ENCODE data around the gene ATP4B.
A peak's percentile ranks its signal among the peaks of the same experiment; 100 is the strongest.

Gene ATP4B

GRCh38 chr13:113655346-113656002, 2.5 kb downstream of the ATP4B start:
- no peak overlapping the region for H2AFZ ChIP-seq (ENCODE audit: low read depth, low read length)
- no peak overlapping the region for H2BK5ac ChIP-seq (ENCODE audit: low read depth, low read length, poor library complexity, severe bottlenecking)
- no peak overlapping the region for H3K14ac ChIP-seq (ENCODE audit: low read length in 2 of 2)
- no peak overlapping the region for H2AK5ac ChIP-seq (ENCODE audit: low read length, severe bottlenecking)
- DNase-seq, result no peak
- H3K23ac ChIP-seq (ENCODE audit: low read length in 2 of 2), result no peak overlapping the region
- peaks cover 41% of the 10 kb centered on the region for H3K4me1 ChIP-seq (ENCODE audit: control insufficient read depth, insufficient read depth, low read depth, low read length)
- no peak overlapping the region for H3K4ac ChIP-seq (ENCODE audit: low read depth in 1 of 2, low read length in 2 of 2)
- no peak overlapping the region for H3K4me3 ChIP-seq (ENCODE audit: insufficient read depth in 1 of 2, low read depth in 1 of 2, low read length in 2 of 2)
- peaks cover 10% of the 10 kb centered on the region for H3K9me3 ChIP-seq (ENCODE audit: control insufficient read depth, low read length)
- no peak overlapping the region for H2BK15ac ChIP-seq (ENCODE audit: low read depth, poor library complexity, severe bottlenecking)
- no peaks in the 10 kb centered on the region for H3K36me3 ChIP-seq (ENCODE audit: control insufficient read depth in 1 of 2, insufficient read depth in 2 of 2, low read depth in 1 of 2, low read length in 2 of 2)
- H3K18ac ChIP-seq (ENCODE audit: low read depth in 1 of 2, low read length in 2 of 2), result no peak overlapping the region
- H3K27ac ChIP-seq (ENCODE audit: low read length, poor library complexity, severe bottlenecking), result no peak overlapping the region
- H4K91ac ChIP-seq (ENCODE audit: low read length), result no peak overlapping the region
- no peak overlapping the region for H4K8ac ChIP-seq (ENCODE audit: low read length)
- 89% methylated on average over 15 of the region's 15 CpGs for WGBS
- H2BK12ac ChIP-seq (ENCODE audit: low read length in 2 of 2), result no peak overlapping the region
- H2BK120ac ChIP-seq (ENCODE audit: low read depth, low read length), result no peak overlapping the region
- no peak overlapping the region for H3K9ac ChIP-seq (ENCODE audit: low read length)
- no peak overlapping the region for H3K4me2 ChIP-seq (ENCODE audit: low read length, poor library complexity, severe bottlenecking)
- H3K79me1 ChIP-seq (replicated peaks; ENCODE audit: low read length, poor library complexity, severe bottlenecking), result peaks cover 4% of the 10 kb centered on the region
- peaks cover 0 to 43% of the 10 kb centered on the region in 2 experiments for H3K27me3 ChIP-seq (ENCODE audit: control insufficient read depth in 1 of 2, insufficient read depth in 1 of 2, low read length in 2 of 2)

- H2AFZ ChIP-seq (ENCODE audit: low read depth, low read length), result no peak overlapping the region
- WGBS, result 92% methylated on average over 39 of the region's 39 CpGs
These were observed 3.2 kb downstream of the ATP4B start for GRCh38 chr13:113654591-113655345.

GRCh38 chr13:113654175-113654560, 3.8 kb downstream of the ATP4B start:
- H2BK5ac ChIP-seq (ENCODE audit: low read depth, low read length, poor library complexity, severe bottlenecking), result no peak overlapping the region
- no peak overlapping the region for H2BK120ac ChIP-seq (ENCODE audit: low read depth, low read length)
- H3K27ac ChIP-seq (ENCODE audit: low read length, poor library complexity, severe bottlenecking), result peak overlapping the region; percentile 53
- peaks cover 0 to 2% of the 10 kb centered on the region in 2 experiments for H3K36me3 ChIP-seq (ENCODE audit: control insufficient read depth in 1 of 2, insufficient read depth in 2 of 2, low read depth in 1 of 2, low read length in 2 of 2)
- no peak overlapping the region for H3K23ac ChIP-seq (ENCODE audit: low read length in 2 of 2)
- no peak overlapping the region for H3K18ac ChIP-seq (ENCODE audit: low read depth in 1 of 2, low read length in 2 of 2)
- peaks cover 41% of the 10 kb centered on the region for H3K4me1 ChIP-seq (ENCODE audit: control insufficient read depth, insufficient read depth, low read depth, low read length)
- WGBS, result 84% methylated on average over 7 of the region's 9 CpGs
- no peak overlapping the region for H2BK15ac ChIP-seq (ENCODE audit: low read depth, poor library complexity, severe bottlenecking)
- H2AFZ ChIP-seq (ENCODE audit: low read depth, low read length), result no peak overlapping the region
- peaks cover 4% of the 10 kb centered on the region for H3K79me1 ChIP-seq (replicated peaks; ENCODE audit: low read length, poor library complexity, severe bottlenecking)
- H3K9ac ChIP-seq (ENCODE audit: low read length), result no peak overlapping the region
- H3K4ac ChIP-seq (ENCODE audit: low read depth in 1 of 2, low read length in 2 of 2), result no peak overlapping the region
- no peak overlapping the region for H4K8ac ChIP-seq (ENCODE audit: low read length)
- H2BK12ac ChIP-seq (ENCODE audit: low read length in 2 of 2), result no peak overlapping the region
- no peak overlapping the region for H3K4me3 ChIP-seq (ENCODE audit: insufficient read depth in 1 of 2, low read depth in 1 of 2, low read length in 2 of 2)
- H3K9me3 ChIP-seq (ENCODE audit: control insufficient read depth, low read length), result no peaks in the 10 kb centered on the region
- no peak overlapping the region for H4K91ac ChIP-seq (ENCODE audit: low read length)
- H3K14ac ChIP-seq (ENCODE audit: low read length in 2 of 2), result no peak overlapping the region
- DNase-seq, result no peak
- H2AK5ac ChIP-seq (ENCODE audit: low read length, severe bottlenecking), result no peak overlapping the region
- peak overlapping the region; percentile 31 for H3K4me2 ChIP-seq (ENCODE audit: low read length, poor library complexity, severe bottlenecking)
- peaks cover 0 to 36% of the 10 kb centered on the region in 2 experiments for H3K27me3 ChIP-seq (ENCODE audit: control insufficient read depth in 1 of 2, insufficient read depth in 1 of 2, low read length in 2 of 2)

More at GRCh38 chr13:113654591-113655345, 3.2 kb downstream of the ATP4B start:
- H3K27me3 ChIP-seq (ENCODE audit: control insufficient read depth in 1 of 2, insufficient read depth in 1 of 2, low read length in 2 of 2), result peaks cover 0 to 39% of the 10 kb centered on the region in 2 experiments
- no peak overlapping the region for H3K27ac ChIP-seq (ENCODE audit: low read length, poor library complexity, severe bottlenecking)
- H3K4me2 ChIP-seq (ENCODE audit: low read length, poor library complexity, severe bottlenecking), result no peak overlapping the region
- H3K14ac ChIP-seq (ENCODE audit: low read length in 2 of 2), result no peak overlapping the region
- H2BK12ac ChIP-seq (ENCODE audit: low read length in 2 of 2), result no peak overlapping the region
- no peaks in the 10 kb centered on the region for H3K36me3 ChIP-seq (ENCODE audit: control insufficient read depth in 1 of 2, insufficient read depth in 2 of 2, low read depth in 1 of 2, low read length in 2 of 2)
- no peak overlapping the region for H3K9ac ChIP-seq (ENCODE audit: low read length)
- H2BK120ac ChIP-seq (ENCODE audit: low read depth, low read length), result no peak overlapping the region
- H4K91ac ChIP-seq (ENCODE audit: low read length), result no peak overlapping the region
- H3K79me1 ChIP-seq (replicated peaks; ENCODE audit: low read length, poor library complexity, severe bottlenecking), result peaks cover 4% of the 10 kb centered on the region
- no peak for DNase-seq
- no peak overlapping the region for H2AK5ac ChIP-seq (ENCODE audit: low read length, severe bottlenecking)
- no peak overlapping the region for H3K23ac ChIP-seq (ENCODE audit: low read length in 2 of 2)
- H2BK5ac ChIP-seq (ENCODE audit: low read depth, low read length, poor library complexity, severe bottlenecking), result no peak overlapping the region
- peaks cover 41% of the 10 kb centered on the region for H3K4me1 ChIP-seq (ENCODE audit: control insufficient read depth, insufficient read depth, low read depth, low read length)
- H3K4ac ChIP-seq (ENCODE audit: low read depth in 1 of 2, low read length in 2 of 2), result no peak overlapping the region
- no peak overlapping the region for H2BK15ac ChIP-seq (ENCODE audit: low read depth, poor library complexity, severe bottlenecking)
- H3K18ac ChIP-seq (ENCODE audit: low read depth in 1 of 2, low read length in 2 of 2), result no peak overlapping the region
- no peak overlapping the region for H3K4me3 ChIP-seq (ENCODE audit: insufficient read depth in 1 of 2, low read depth in 1 of 2, low read length in 2 of 2)
- H4K8ac ChIP-seq (ENCODE audit: low read length), result no peak overlapping the region
- peaks cover 3% of the 10 kb centered on the region for H3K9me3 ChIP-seq (ENCODE audit: control insufficient read depth, low read length)

Measured in mesenchymal stem cell (in vitro differentiated cells and primary cell).